ENCODE measurements around the gene DLG2.

Gene DLG2

GRCh38 chr11:85534806-85535205 lies 92.3 kb downstream of the DLG2 start:
- TF ChIP-seq CEBPB (IDR thresholded peaks at IDR 0.05) (no peak), EGR1 (IDR thresholded peaks at IDR 0.05) (no peak), CREB1 (IDR thresholded peaks at IDR 0.05; ENCODE audit: low read depth) (no peak), TAF1 (IDR thresholded peaks at IDR 0.05; ENCODE audit: low read depth) (no peak), NFIC (IDR thresholded peaks at IDR 0.05) (no peak), REST (IDR thresholded peaks at IDR 0.05; ENCODE audit: low read depth) (no peak), TCF12 (IDR thresholded peaks at IDR 0.05; ENCODE audit: low read depth) (no peak), TEAD4 (IDR thresholded peaks at IDR 0.05) (no peak), MAX (IDR thresholded peaks at IDR 0.05) (no peak), YY1 (IDR thresholded peaks at IDR 0.05; ENCODE audit: low read depth) (no peak), RAD21 (IDR thresholded peaks at IDR 0.05; ENCODE audit: low read depth) (no peak), ZBTB7A (IDR thresholded peaks at IDR 0.05; ENCODE audit: low read depth) (no peak), EP300 (IDR thresholded peaks at IDR 0.05; ENCODE audit: borderline replicate concordance) (no peak), FOXM1 (IDR thresholded peaks at IDR 0.05; ENCODE audit: borderline replicate concordance, low read depth) (no peak), USF1 (IDR thresholded peaks at IDR 0.05) (no peak)

- TF ChIP-seq REST (IDR thresholded peaks at IDR 0.05; ENCODE audit: low read depth) (no peak), EP300 (IDR thresholded peaks at IDR 0.05; ENCODE audit: borderline replicate concordance) (no peak), EGR1 (IDR thresholded peaks at IDR 0.05) (no peak)
These were observed 95.8 kb downstream of the DLG2 start for GRCh38 chr11:85531191-85531897.

- TF ChIP-seq CEBPB (IDR thresholded peaks at IDR 0.05) (no peak), NFIC (IDR thresholded peaks at IDR 0.05) (no peak), USF1 (IDR thresholded peaks at IDR 0.05) (no peak), MAX (IDR thresholded peaks at IDR 0.05) (no peak), YY1 (IDR thresholded peaks at IDR 0.05; ENCODE audit: low read depth) (no peak), EP300 (IDR thresholded peaks at IDR 0.05; ENCODE audit: borderline replicate concordance) (no peak), TAF1 (IDR thresholded peaks at IDR 0.05; ENCODE audit: low read depth) (no peak), TCF12 (IDR thresholded peaks at IDR 0.05; ENCODE audit: low read depth) (no peak), FOXM1 (IDR thresholded peaks at IDR 0.05; ENCODE audit: borderline replicate concordance, low read depth) (no peak), EGR1 (IDR thresholded peaks at IDR 0.05) (no peak), CREB1 (IDR thresholded peaks at IDR 0.05; ENCODE audit: low read depth) (no peak), RAD21 (IDR thresholded peaks at IDR 0.05; ENCODE audit: low read depth) (no peak), TEAD4 (IDR thresholded peaks at IDR 0.05) (no peak), ZBTB7A (IDR thresholded peaks at IDR 0.05; ENCODE audit: low read depth) (no peak), REST (IDR thresholded peaks at IDR 0.05; ENCODE audit: low read depth) (no peak)
These were observed 96.5 kb downstream of the DLG2 start for GRCh38 chr11:85530634-85531033.

- TF ChIP-seq TCF12 (IDR thresholded peaks at IDR 0.05; ENCODE audit: low read depth), result no peak
- TF ChIP-seq REST (IDR thresholded peaks at IDR 0.05; ENCODE audit: low read depth), result no peak
- TF ChIP-seq FOXM1 (IDR thresholded peaks at IDR 0.05; ENCODE audit: borderline replicate concordance, low read depth), result no peak
- TF ChIP-seq MAX (IDR thresholded peaks at IDR 0.05), result no peak
- no peak for TF ChIP-seq NFIC (IDR thresholded peaks at IDR 0.05)
- no peak for TF ChIP-seq CEBPB (IDR thresholded peaks at IDR 0.05)
- no peak for TF ChIP-seq TAF1 (IDR thresholded peaks at IDR 0.05; ENCODE audit: low read depth)
- no peak for TF ChIP-seq TEAD4 (IDR thresholded peaks at IDR 0.05)
- TF ChIP-seq ZBTB7A (IDR thresholded peaks at IDR 0.05; ENCODE audit: low read depth), result no peak
- no peak for TF ChIP-seq YY1 (IDR thresholded peaks at IDR 0.05; ENCODE audit: low read depth)
- no peak for TF ChIP-seq RAD21 (IDR thresholded peaks at IDR 0.05; ENCODE audit: low read depth)
- TF ChIP-seq CREB1 (IDR thresholded peaks at IDR 0.05; ENCODE audit: low read depth), result no peak
- TF ChIP-seq EGR1 (IDR thresholded peaks at IDR 0.05), result no peak
- TF ChIP-seq USF1 (IDR thresholded peaks at IDR 0.05), result no peak
- TF ChIP-seq EP300 (IDR thresholded peaks at IDR 0.05; ENCODE audit: borderline replicate concordance), result no peak
These were observed 100.6 kb downstream of the DLG2 start for GRCh38 chr11:85526564-85526963.
